ENCODE results near the gene IRF2BP1. TPM values are rescaled to one million over a fixed set of nuclear protein-coding genes. Genes with fewer than 3 reads are reported as not detected.

Gene IRF2BP1
- total RNA-seq (10 to 100 TPM; 15.9 to 23.0 (median 20.3) TPM), polyA plus RNA-seq (10 to 100 TPM in 1 of 2 donors, 1 to 10 TPM in 1; 8.0 to 13.4 TPM)
- long read RNA-seq, donor 1, transcript IRF2BP1-201 (1 exons, 2,564 nt): major isoform, 19 of 19 reads
- long read RNA-seq, donor 1, partial matches to known transcripts: 0 of 19 reads
- long read RNA-seq, donor 1, other reads (novel, unspliced or antisense): 0 of 19 reads
- long read RNA-seq, donor 2, transcript IRF2BP1-201 (1 exons, 2,564 nt): major isoform, 19 of 19 reads
- long read RNA-seq, donor 2, partial matches to known transcripts: 0 of 19 reads
- long read RNA-seq, donor 2, other reads (novel, unspliced or antisense): 0 of 19 reads
- long read RNA-seq, donor 3: 0 reads

GRCh38 chr19:45885556-45886426, at the start of gene IRF2BP1:
Gene IRF2BP1 (minus strand): TSS chr19:45886141. CDS start chr19:45885774, 367 bp downstream.
- peaks cover 0 to 34% (median 7%) of the 10 kb centered on the region in 9 donors for H3K36me3 ChIP-seq
- TF ChIP-seq CTCF (IDR thresholded peaks at IDR 0.05): peak in 1 of 9 donors; percentile 12
- peak; percentile 80 to 96 (median 93) for ATAC-seq
- 1% methylated on average over 94 to 107 of the region's 107 CpGs for WGBS, 2 donors
- peaks cover 15 to 45% (median 37%) of the 10 kb centered on the region in 9 donors for H3K4me1 ChIP-seq
- H3K27ac ChIP-seq: peak within 1 kb of the TSS; percentile 79 to 97 (median 92)
- no peaks in the 10 kb centered on the region for H3K9me3 ChIP-seq
- intact Hi-C loops (cut with DNase I): loop anchor here in 1 of 10 donors (1.0 to 10.0 kb wide), 3 partner anchors 17 to 71 kb away; partner anchors contain the start of genes MYPOP, RSPH6A and SYMPK
- peak; percentile 91 to 95 for DNase-seq
- no peaks in the 10 kb centered on the region for H3K27me3 ChIP-seq
- H3K4me3 ChIP-seq: peak within 1 kb of the TSS; percentile 56 to 92 (median 80)

- Histone ChIP-seq H3K27me3 (peaks cover 0 to 56% (median 32%) of the 10 kb centered on the region in 7 donors), H3K36me3 (peaks cover 0 to 24% (median 0%) of the 10 kb centered on the region in 9 donors), H3K4me3 (no peak overlapping the region), H3K9me3 (no peaks in the 10 kb centered on the region), H3K27ac (no peak overlapping the region), H3K4me1 (peaks cover 0 to 17% (median 0%) of the 10 kb centered on the region in 9 donors)
- 71% methylated on average over 19 of the region's 19 CpGs for WGBS, 2 donors
- DNase-seq (no peak), ATAC-seq (no peak)
- TF ChIP-seq CTCF (IDR thresholded peaks at IDR 0.05): no peak
- intact Hi-C loops (cut with DNase I): no loop called here
These were observed 49.3 kb upstream of the IRF2BP1 start for GRCh38 chr19:45935267-45935666.

GRCh38 chr19:45934551-45935230, 48.8 kb upstream of the IRF2BP1 start:
- WGBS, 2 donors: 39% methylated on average over 19 of the region's 19 CpGs
- Histone ChIP-seq H3K4me1 (peaks cover 0 to 16% (median 0%) of the 10 kb centered on the region in 9 donors), H3K9me3 (no peaks in the 10 kb centered on the region), H3K4me3 (no peak overlapping the region), H3K27ac (no peak overlapping the region), H3K27me3 (peaks cover 0 to 53% (median 32%) of the 10 kb centered on the region in 7 donors), H3K36me3 (peaks cover 0 to 22% (median 0%) of the 10 kb centered on the region in 9 donors)
- DNase-seq (no peak), ATAC-seq (no peak)
- TF ChIP-seq CTCF (IDR thresholded peaks at IDR 0.05): no peak
- intact Hi-C loops (cut with DNase I): loop anchor here in 3 of 10 donors (5.0 kb wide), 2 partner anchors 73 to 83 kb away; no protein-coding TSS in a partner anchor

Data from heart right ventricle (tissue), 16 donors.